22Rv1 (cell line): ENCODE measurements around the gene TCF12.

Experiments
- CTCF ChIP-seq: fragments of 450-650 bp; IDR thresholded peaks from 2 replicates; pipeline ENCODE4 v1.5.1; 2017; ENCODE audit warnings: mild to moderate bottlenecking
- ZFX ChIP-seq: fragments of 450-650 bp; IDR thresholded peaks from 2 replicates; pipeline ENCODE4 v1.6.1; 2017; ENCODE audit warnings: antibody characterized with exemption, borderline replicate concordance

GRCh38 chr15:57031082-57031481 lies 112.6 kb downstream of the TCF12 start:
- no peak for TF ChIP-seq CTCF
- no peak for TF ChIP-seq ZFX
